GM19043 (cell line): ENCODE measurements around the gene MRRF.

Experiments
- ATAC-seq: cut with Tn5 transposase; IDR thresholded peaks from one replicate; pipeline ENCODE4 v1.9.1; 2021; ENCODE audit warnings: low read depth; ENCODE audit not compliant: unreplicated experiment

MRRF gene

GRCh38 chr9:122377241-122378164 lies 112.8 kb downstream of the MRRF start:
- ATAC-seq = no peak

GRCh38 chr9:122378236-122378635 lies 113.6 kb downstream of the MRRF start:
- no peak for ATAC-seq

- ATAC-seq = no peak
These were observed 114.7 kb downstream of the MRRF start for GRCh38 chr9:122379340-122379739.

GRCh38 chr9:122380293-122380692 lies 115.6 kb downstream of the MRRF start:
- ATAC-seq = no peak
